GM23248 (cell line): ENCODE data around the gene ANO1. TPM values are rescaled to one million over a fixed set of nuclear protein-coding genes. Genes with fewer than 3 reads are reported as not detected.

ENCODE experiments used
- DNase-seq: peaks from one replicate; pipeline ENCODE4 v3.0.0-alpha.2; 2015
- H2AFZ ChIP-seq: fragments of 200-600 bp; sonication (generic); 2 replicates; pipeline ENCODE4 v1.6.1; 2016; ENCODE audit warnings: antibody characterized with exemption
- H3F3A ChIP-seq: fragments of 200-600 bp; sonication (generic); 2 replicates; pipeline ENCODE4 v1.6.1; 2016; ENCODE audit warnings: mild to moderate bottlenecking, antibody characterized with exemption, mixed run types; ENCODE audit not compliant: insufficient read depth
- H3K27ac ChIP-seq: fragments of 200-600 bp; sonication (generic); 2 replicates; pipeline ENCODE4 v1.5.1; 2016; ENCODE audit warnings: mild to moderate bottlenecking
- H3K27me3 ChIP-seq: fragments of 200-600 bp; sonication (generic); replicated peaks from 2 replicates; pipeline ENCODE4 v1.6.1; 2016; ENCODE audit warnings: mild to moderate bottlenecking; ENCODE audit not compliant: insufficient read depth
- H3K36me3 ChIP-seq: fragments of 200-600 bp; sonication (generic); 2 replicates; pipeline ENCODE4 v1.6.1; 2016; ENCODE audit warnings: low read depth, mild to moderate bottlenecking
- H3K4me1 ChIP-seq: fragments of 200-600 bp; sonication (generic); 2 replicates; pipeline ENCODE4 v1.6.1; 2016; ENCODE audit warnings: mild to moderate bottlenecking; ENCODE audit not compliant: insufficient read depth
- H3K4me2 ChIP-seq: fragments of 200-600 bp; sonication (generic); one replicate; pipeline ENCODE4 v1.6.1; 2016; ENCODE audit warnings: mild to moderate bottlenecking; ENCODE audit not compliant: unreplicated experiment
- H3K4me3 ChIP-seq: fragments of 200-600 bp; sonication (generic); 2 replicates; pipeline ENCODE4 v1.5.1; 2016; ENCODE audit warnings: mild to moderate bottlenecking
- H3K79me2 ChIP-seq: fragments of 200-600 bp; sonication (generic); 2 replicates; pipeline ENCODE4 v1.6.1; 2016; ENCODE audit warnings: mild to moderate bottlenecking; ENCODE audit not compliant: insufficient read depth
- H3K9ac ChIP-seq: fragments of 200-600 bp; sonication (generic); 2 replicates; pipeline ENCODE4 v1.6.1; 2016; ENCODE audit warnings: mild to moderate bottlenecking
- H3K9me2 ChIP-seq: fragments of 200-600 bp; sonication (generic); 2 replicates; pipeline ENCODE4 v1.6.1; 2016; ENCODE audit warnings: mixed run types, mild to moderate bottlenecking, moderate library complexity; ENCODE audit not compliant: insufficient read depth
- H3K9me3 ChIP-seq: fragments of 200-600 bp; sonication (generic); one replicate; pipeline ENCODE4 v1.6.1; 2017; ENCODE audit warnings: low read depth
- H4K20me1 ChIP-seq: fragments of 200-600 bp; sonication (generic); 2 replicates; pipeline ENCODE4 v1.6.0; 2016; ENCODE audit not compliant: insufficient read depth
- EZH2 ChIP-seq: fragments of 200-600 bp; sonication (generic); IDR thresholded peaks from 2 replicates; pipeline ENCODE4 v1.6.1; 2018; ENCODE audit warnings: antibody characterized with exemption, mild to moderate bottlenecking; ENCODE audit not compliant: insufficient read depth, poor library complexity, severe bottlenecking
- EZH2phosphoT487 ChIP-seq: fragments of 200-600 bp; sonication (generic); IDR thresholded peaks from 2 replicates; pipeline ENCODE4 v1.6.1; 2018; ENCODE audit warnings: antibody characterized with exemption, moderate library complexity, mild to moderate bottlenecking, low read depth; ENCODE audit not compliant: insufficient read depth
- WGBS, 2 experiments: methylation state at CpG; one replicate each; pipeline ENCODE4 v1.1.6; 2015 to 2017; ENCODE audit warnings: low lambda C conversion rate in 2 of 2, low coverage in 1 of 2; ENCODE audit errors: missing lambda C conversion rate in 2 of 2; 5-methylcytosine and 5-hydroxymethylcytosine counted together
- in situ Hi-C: fragments of 300-500 bp; cut with MboI; formaldehyde crosslinking; loops from 2 replicates; pipeline ENCODE4 v1.15.0; 2020
- polyA plus RNA-seq: library from polyadenylated mRNA; unstranded; fragments of >200 nt; fragmentation: Nextera tagmentation; extraction: Ambion mirVana; gene quantifications from 2 replicates; pipeline ENCODE4 v1.2.1, GENCODE V29; 2016
- total RNA-seq: library from RNA; depleted of rRNA; stranded (reverse); fragments of >200 nt; shearing (Covaris generic); gene quantifications from 2 replicates; pipeline ENCODE4 v1.2.3, GENCODE V29; 2014

Gene ANO1
- total and polyA plus RNA-seq, 2 experiments from 2014 or later, result 0.97 TPM; not detected in 1

DNA sequence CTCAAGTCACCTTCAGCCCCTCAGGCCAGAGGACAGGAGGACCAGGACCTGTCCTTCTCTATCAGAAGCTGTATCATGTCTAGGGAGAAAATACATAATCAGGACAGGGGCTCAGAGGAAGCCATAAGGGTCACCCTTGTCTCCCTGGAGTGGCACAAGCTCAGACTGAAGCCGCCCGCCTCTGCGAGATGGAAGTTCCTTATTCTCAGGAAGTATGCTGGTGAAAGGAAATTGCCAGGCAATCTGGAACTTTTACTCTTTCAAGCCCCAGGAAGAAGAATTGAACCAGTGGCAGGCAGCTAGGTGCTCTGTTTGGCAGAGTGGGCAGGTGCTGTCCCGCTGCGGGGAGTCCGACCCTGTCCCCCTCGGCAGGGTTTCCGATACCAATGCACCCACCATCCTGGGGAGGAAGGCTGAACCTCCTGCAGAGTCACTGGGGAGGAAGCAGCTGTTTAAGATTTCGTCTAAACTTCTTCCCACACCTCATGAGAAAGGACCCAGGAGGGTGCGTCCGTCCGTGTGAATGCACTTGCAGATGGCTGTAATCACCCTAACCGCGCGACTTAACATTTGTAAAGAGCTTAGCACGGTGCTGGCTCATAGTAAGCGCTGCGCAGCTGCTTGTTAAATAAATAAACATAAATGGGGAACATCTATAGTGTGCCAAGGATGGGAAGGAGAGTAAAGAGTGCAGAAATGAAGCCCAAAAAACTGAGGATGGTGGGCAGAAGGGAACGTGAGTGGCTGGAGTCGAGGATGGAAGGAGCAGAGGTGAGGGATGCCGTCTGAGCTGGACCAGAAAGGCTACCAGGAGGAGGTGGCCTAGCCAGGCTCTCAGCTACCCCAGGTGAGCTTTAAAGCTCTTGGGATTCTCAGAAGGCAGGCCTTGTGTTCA is 5.0 kb upstream of the ANO1 start:
- DNase-seq, result peak; percentile 19
- no peaks in the 10 kb centered on the region for H3K36me3 ChIP-seq
- no peaks in the 10 kb centered on the region for H3K4me1 ChIP-seq
- no peak overlapping the region for H3K9ac ChIP-seq
- no peaks in the 10 kb centered on the region for H4K20me1 ChIP-seq
- H3K4me2 ChIP-seq, result no peak overlapping the region
- H3K9me3 ChIP-seq, result no peaks in the 10 kb centered on the region
- WGBS, 2 experiments, result 11% methylated on average over 21 of the region's 21 CpGs
- H3K27me3 ChIP-seq, result peaks cover 68% of the 10 kb centered on the region
- no peaks in the 10 kb centered on the region for H3F3A ChIP-seq
- H3K9me2 ChIP-seq, result no peaks in the 10 kb centered on the region
- H3K79me2 ChIP-seq, result no peaks in the 10 kb centered on the region
- no peak overlapping the region for H3K4me3 ChIP-seq
- no peak for TF ChIP-seq EZH2phosphoT487
- TF ChIP-seq EZH2, result no peak
- no peak overlapping the region for H2AFZ ChIP-seq
- in situ Hi-C loops, result no loop called here
- H3K27ac ChIP-seq, result no peak overlapping the region

DNA sequence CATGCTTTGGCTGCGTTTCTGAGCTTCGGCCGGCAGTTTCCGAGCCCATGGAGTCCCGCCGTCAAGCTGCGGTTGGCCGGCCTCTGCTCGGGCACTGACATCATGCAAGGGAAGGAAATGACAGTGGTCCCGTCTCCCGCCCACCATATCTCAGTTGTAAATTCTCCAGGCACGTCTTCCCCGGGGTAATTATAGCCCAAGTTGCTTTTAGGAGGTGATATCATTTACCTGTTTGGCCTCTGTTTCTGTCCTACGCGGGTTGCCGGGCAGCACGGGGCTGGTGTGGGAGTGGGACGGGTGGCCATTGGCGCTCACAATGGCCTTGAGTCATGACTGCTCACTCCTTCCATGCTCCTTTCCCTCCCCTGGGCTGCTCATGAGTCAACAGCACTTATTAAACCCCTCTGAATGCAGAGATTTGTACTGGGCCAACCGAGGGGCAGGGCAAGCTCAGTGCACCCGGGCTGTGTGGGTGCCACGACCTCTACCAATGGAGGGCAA is 4.2 kb upstream of the ANO1 start:
- Histone ChIP-seq H3K9me3 (no peaks in the 10 kb centered on the region), H3K4me2 (no peak overlapping the region), H4K20me1 (no peaks in the 10 kb centered on the region), H3K27me3 (peaks cover 64% of the 10 kb centered on the region), H3K4me3 (no peak overlapping the region), H3K4me1 (no peaks in the 10 kb centered on the region), H3K27ac (no peak overlapping the region), H3K36me3 (no peaks in the 10 kb centered on the region), H3K9ac (no peak overlapping the region), H3F3A (no peaks in the 10 kb centered on the region), H3K79me2 (no peaks in the 10 kb centered on the region), H3K9me2 (no peaks in the 10 kb centered on the region), H2AFZ (no peak overlapping the region)
- peak; percentile 72 for DNase-seq
- TF ChIP-seq EZH2 (no peak), EZH2phosphoT487 (no peak)
- in situ Hi-C loops, result no loop called here
- WGBS, 2 experiments, result 14 to 20% methylated on average over 22 of the region's 22 CpGs

DNA sequence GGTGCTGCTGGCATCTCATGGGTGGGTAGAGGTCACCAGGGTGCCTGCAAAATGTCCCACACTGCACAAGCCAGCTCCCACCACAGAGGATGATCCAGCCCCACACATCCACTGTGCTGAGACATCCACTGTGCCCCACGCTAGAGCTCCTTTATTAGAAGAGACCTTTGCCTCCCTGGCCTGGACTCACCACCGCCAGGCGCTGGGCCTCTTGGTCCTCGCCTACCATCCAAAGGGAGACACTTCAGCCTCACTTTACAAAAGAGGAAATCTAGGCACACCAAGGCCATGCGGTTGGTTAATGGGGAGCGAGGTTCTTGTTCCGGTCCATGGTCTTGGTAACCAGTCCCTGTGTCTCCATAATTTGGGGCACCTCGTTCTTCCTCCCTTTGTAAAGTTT is 3.4 kb upstream of the ANO1 start:
- no peak for TF ChIP-seq EZH2
- no peak for TF ChIP-seq EZH2phosphoT487
- Histone ChIP-seq H3K4me2 (no peak overlapping the region), H3K9me3 (no peaks in the 10 kb centered on the region), H3K9me2 (no peaks in the 10 kb centered on the region), H3K4me1 (no peaks in the 10 kb centered on the region), H3K27ac (no peak overlapping the region), H4K20me1 (no peaks in the 10 kb centered on the region), H2AFZ (no peak overlapping the region), H3K27me3 (peaks cover 64% of the 10 kb centered on the region), H3K9ac (no peak overlapping the region), H3K79me2 (no peaks in the 10 kb centered on the region), H3F3A (no peaks in the 10 kb centered on the region), H3K36me3 (no peaks in the 10 kb centered on the region), H3K4me3 (no peak overlapping the region)
- 68 to 85% methylated on average over 8 of the region's 8 CpGs for WGBS, 2 experiments
- in situ Hi-C loops, result no loop called here
- DNase-seq, result no peak

DNA sequence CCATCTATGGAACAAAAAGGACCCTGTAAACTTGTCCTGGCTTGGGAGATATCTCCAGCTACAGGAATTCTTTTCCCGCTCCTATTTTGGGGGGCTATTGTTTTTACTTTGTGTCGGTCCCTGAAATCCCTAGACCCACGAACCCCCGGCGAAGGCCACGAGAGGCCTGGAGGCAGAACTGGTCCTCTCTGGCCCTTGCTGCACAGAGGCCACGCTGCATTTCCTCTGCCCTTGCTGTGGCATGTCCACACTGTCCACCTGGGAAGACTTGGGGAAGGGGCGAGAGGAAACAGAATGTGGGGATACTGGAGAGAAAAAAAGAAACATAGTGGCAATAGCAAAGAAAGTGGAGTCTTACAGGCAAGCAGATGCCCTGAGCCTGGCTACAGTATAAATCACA is 2.3 kb upstream of the ANO1 start:
- H2AFZ ChIP-seq, result no peak overlapping the region
- H4K20me1 ChIP-seq, result no peaks in the 10 kb centered on the region
- no peak overlapping the region for H3K4me2 ChIP-seq
- H3K9ac ChIP-seq, result no peak overlapping the region
- H3F3A ChIP-seq, result no peaks in the 10 kb centered on the region
- H3K4me3 ChIP-seq, result no peak overlapping the region
- H3K4me1 ChIP-seq, result no peaks in the 10 kb centered on the region
- H3K27me3 ChIP-seq, result peaks cover 71% of the 10 kb centered on the region
- TF ChIP-seq EZH2phosphoT487 (no peak), EZH2 (no peak)
- WGBS, 2 experiments, result 62 to 63% methylated on average over 8 of the region's 8 CpGs
- in situ Hi-C loops, result no loop called here
- no peaks in the 10 kb centered on the region for H3K79me2 ChIP-seq
- H3K36me3 ChIP-seq, result no peaks in the 10 kb centered on the region
- DNase-seq, result no peak
- H3K9me2 ChIP-seq, result no peaks in the 10 kb centered on the region
- no peaks in the 10 kb centered on the region for H3K9me3 ChIP-seq
- no peak overlapping the region for H3K27ac ChIP-seq
